ENCODE measurements around the gene PTP4A2.

The PTP4A2 gene

GRCh38 chr1:31938184-31938975 is at the start of gene PTP4A2:
PTP4A2 (minus strand) TSS chr1:31938368; CDS start chr1:31919065, 19,303 bp downstream.
- DNase-seq, result peak; percentile 99

GRCh38 chr1:31987135-31987619 is 49.0 kb upstream of the PTP4A2 start:
- DNase-seq, result no peak

GRCh38 chr1:31985430-31985829 is 47.3 kb upstream of the PTP4A2 start:
- DNase-seq, result peak; percentile 57

- peak; percentile 63 for DNase-seq
Measured at GRCh38 chr1:31984419-31985347, 46.5 kb upstream of the PTP4A2 start.

- peak; percentile 44 for DNase-seq
Measured at GRCh38 chr1:31981972-31982371, 43.8 kb upstream of the PTP4A2 start.

GRCh38 chr1:31981456-31981839 is 43.3 kb upstream of the PTP4A2 start:
- no peak for DNase-seq

GRCh38 chr1:31980835-31981455 is 42.8 kb upstream of the PTP4A2 start:
- DNase-seq, result peak; percentile 80

- DNase-seq, result no peak
Measured at GRCh38 chr1:31978843-31979400, 40.8 kb upstream of the PTP4A2 start.

GRCh38 chr1:31977385-31978131 is 39.4 kb upstream of the PTP4A2 start:
- DNase-seq, result peak; percentile 77

- peak; percentile 54 for DNase-seq
Measured at GRCh38 chr1:31976401-31976800, 38.2 kb upstream of the PTP4A2 start.

GRCh38 chr1:31970873-31971272 is 32.7 kb upstream of the PTP4A2 start:
- DNase-seq, result no peak

- no peak for DNase-seq
Measured at GRCh38 chr1:31961536-31961935, 23.4 kb upstream of the PTP4A2 start.

- DNase-seq, result peak; percentile 39
Measured at GRCh38 chr1:31959521-31960340, 21.6 kb upstream of the PTP4A2 start.

GRCh38 chr1:31957701-31958674 is 19.8 kb upstream of the PTP4A2 start:
- peak; percentile 70 for DNase-seq

GRCh38 chr1:31955917-31956736 is 18.0 kb upstream of the PTP4A2 start:
- DNase-seq, result peak; percentile 82

- no peak for DNase-seq
Measured at GRCh38 chr1:31954607-31955283, 16.6 kb upstream of the PTP4A2 start.

- DNase-seq, result no peak
Measured at GRCh38 chr1:31952825-31953220, 14.7 kb upstream of the PTP4A2 start.

GRCh38 chr1:31951276-31951675 is 13.1 kb upstream of the PTP4A2 start:
- DNase-seq, result no peak

Measured in RPMI8226 (cell line).